GM13976 (cell line): ENCODE measurements around the gene UGCG.
"Not testable (repeated sequence)": the region's sequence is repeated elsewhere in the genome, so short reads cannot be mapped to it uniquely, and the experiment has no call there.

ENCODE experiments used
- DNase-seq: peaks from one replicate; pipeline ENCODE4 v3.0.0; 2012; ENCODE audit warnings: low spot score
- in situ Hi-C: fragments of 300-500 bp; cut with MboI; formaldehyde crosslinking; loops from one replicate; pipeline ENCODE4 v1.12.0; 2022; ENCODE audit warnings: low sequenced_read_pairs, mixed read lengths, inconsistent platforms; ENCODE audit not compliant: unreplicated experiment
- TF ChIP-seq, protein P1 (sequence below): IDR thresholded peaks from 2 replicates; pipeline ENCODE4 v1.5.1; 2012; ENCODE audit warnings: borderline replicate concordance, mild to moderate bottlenecking; ENCODE audit not compliant: insufficient read depth; ENCODE audit errors: extremely low read depth, missing control alignments, control extremely low read depth

UGCG gene

DNA sequence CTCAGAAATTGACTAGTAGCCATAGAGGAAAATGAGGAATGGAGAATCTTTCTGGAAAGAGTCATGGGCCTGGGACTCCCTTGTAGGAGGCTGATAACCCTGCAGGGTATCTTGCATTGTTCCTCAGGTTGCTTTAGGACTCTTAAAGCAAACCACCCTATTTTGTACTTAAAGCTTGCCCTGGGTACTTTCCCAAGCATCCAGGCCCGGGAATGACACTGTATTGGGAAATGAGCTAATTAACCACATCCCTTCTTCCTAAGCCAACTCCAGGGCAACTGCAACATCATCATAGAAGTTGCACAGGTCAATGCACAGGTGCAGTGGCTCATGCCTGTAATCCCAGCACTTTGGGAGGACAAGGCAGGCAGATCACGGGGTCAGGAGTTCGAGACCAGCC lies 55.9 kb downstream of the UGCG start:
- in situ Hi-C loops, result no loop called here
- TF ChIP-seq, protein P1, sequence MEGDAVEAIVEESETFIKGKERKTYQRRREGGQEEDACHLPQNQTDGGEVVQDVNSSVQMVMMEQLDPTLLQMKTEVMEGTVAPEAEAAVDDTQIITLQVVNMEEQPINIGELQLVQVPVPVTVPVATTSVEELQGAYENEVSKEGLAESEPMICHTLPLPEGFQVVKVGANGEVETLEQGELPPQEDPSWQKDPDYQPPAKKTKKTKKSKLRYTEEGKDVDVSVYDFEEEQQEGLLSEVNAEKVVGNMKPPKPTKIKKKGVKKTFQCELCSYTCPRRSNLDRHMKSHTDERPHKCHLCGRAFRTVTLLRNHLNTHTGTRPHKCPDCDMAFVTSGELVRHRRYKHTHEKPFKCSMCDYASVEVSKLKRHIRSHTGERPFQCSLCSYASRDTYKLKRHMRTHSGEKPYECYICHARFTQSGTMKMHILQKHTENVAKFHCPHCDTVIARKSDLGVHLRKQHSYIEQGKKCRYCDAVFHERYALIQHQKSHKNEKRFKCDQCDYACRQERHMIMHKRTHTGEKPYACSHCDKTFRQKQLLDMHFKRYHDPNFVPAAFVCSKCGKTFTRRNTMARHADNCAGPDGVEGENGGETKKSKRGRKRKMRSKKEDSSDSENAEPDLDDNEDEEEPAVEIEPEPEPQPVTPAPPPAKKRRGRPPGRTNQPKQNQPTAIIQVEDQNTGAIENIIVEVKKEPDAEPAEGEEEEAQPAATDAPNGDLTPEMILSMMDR, result no peak
- no peak for DNase-seq

DNA sequence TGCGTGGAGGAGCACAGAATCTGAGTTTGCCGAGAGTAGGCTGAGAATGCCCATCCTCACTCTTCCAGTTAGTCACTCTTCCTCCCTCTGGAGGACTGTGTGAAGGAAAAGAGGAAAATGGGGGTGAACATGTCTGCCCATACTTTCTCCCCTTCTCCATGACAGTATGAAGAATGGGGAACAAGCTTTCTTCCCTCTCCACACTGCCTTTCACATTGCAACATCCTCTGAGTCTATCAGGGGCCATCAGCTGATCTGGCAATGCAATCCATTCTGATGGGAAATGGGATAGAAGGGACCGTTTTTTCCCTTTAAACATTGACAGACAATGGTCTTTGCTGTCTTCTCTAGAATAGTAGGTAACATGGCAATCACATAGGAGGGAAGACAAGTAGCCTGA lies 56.8 kb downstream of the UGCG start:
- in situ Hi-C loops, result no loop called here
- TF ChIP-seq, protein P1, result no peak
- no peak for DNase-seq

DNA sequence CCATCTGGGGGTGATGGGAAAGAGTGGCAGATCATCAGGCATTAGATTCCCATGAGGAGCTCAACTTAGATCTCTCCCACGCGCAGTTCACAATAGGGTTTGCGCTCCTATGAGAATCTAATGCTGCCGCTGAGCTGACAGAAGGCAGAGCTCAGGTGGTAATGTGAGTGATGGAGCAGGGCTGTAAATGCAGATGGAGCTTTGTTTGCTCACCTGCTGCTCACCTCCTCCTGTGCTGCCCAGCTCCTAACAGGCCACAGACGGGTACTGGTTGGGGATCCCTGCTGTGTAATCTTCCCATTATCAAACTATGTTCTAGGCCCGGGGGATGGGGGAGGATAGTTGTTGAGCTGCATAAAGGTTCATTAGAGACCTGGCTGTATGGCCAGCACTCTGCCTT lies 58.4 kb downstream of the UGCG start:
- DNase-seq, result no peak
- TF ChIP-seq, protein P1, result no peak
- in situ Hi-C loops, result no loop called here

DNA sequence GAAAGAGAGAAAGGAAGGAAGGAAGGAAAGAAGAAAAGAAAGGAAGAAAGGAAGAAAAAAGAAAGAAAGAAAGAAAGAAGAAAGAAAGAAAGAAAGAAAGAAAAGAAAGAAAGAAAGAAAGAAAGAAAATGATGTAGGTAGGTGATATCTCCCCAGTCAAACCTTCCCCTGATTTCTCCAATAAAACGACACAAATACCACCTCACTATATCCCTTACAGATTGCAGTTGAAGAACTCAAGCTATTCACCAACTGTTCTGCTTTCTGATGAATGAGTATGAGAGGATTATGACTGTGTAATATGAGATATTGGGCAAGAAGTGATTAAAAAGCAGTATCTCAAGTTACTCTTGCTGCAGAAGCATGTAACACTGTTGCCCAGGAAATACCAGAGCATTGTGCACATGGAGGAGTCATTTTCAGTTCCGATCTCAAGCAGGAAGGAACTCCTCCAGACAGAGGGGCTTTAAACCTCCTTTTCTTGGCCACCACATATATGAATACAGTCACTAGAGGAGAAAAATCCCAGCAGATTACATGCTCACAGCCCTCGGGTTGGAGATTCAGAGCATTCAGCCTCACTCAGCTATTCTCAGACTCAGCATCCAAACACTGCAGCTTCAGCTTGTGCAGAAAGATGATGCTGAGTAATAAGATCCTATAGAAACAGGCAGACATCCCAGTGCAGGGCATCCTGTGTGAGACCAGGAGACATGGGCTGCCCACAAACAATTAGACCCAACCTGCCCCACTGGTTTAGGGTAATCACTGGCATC lies 61.4 kb downstream of the UGCG start:
- no peak for DNase-seq
- in situ Hi-C loops, result no loop called here
- TF ChIP-seq, protein P1, result no peak

DNA sequence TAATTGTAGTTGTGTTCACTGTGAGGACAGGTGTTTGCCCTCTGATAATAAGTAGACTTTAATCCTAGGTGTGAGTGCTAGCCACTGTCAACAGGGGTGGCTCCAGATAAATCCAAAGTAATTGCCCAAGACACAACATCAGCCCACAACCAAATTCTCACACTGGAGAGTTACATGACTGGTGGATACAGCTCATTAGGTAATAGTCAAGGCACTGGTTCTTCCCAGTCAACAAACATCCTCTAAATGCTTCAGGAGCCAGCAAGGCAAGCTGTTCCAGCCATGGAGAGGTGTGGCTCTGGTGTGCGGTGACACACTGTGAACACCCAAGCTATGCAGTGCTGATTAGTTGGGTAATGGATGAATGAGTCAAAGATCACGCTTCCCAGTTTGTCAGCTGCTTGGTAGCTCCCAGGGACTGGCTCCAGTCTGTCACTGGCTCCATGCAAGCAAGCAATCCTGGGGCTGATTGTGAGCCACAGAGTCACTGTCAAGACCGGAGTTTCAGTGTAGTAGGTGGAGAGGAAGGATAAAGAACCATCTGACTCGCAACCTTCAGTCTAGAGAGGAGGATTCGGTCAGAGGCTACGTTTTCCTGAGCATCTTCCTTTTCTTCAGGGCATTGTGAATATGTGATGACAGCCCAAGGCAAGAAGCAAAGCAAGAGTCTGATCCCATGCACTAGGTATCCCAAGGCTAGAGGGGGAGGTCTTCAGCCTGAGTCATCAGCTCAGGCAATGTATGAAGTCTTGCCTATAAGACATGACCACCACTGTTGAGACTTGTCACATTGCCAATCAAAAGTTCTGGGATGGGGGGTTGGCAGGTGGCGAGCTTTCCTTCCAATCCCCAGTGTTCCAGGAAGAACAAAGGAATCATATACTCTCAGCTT lies 63.1 kb downstream of the UGCG start:
- in situ Hi-C loops, result loop anchor here (10.0 kb wide), 1 partner anchor 55 kb away; no protein-coding TSS in a partner anchor
- TF ChIP-seq, protein P1, result no peak
- DNase-seq, result no peak

DNA sequence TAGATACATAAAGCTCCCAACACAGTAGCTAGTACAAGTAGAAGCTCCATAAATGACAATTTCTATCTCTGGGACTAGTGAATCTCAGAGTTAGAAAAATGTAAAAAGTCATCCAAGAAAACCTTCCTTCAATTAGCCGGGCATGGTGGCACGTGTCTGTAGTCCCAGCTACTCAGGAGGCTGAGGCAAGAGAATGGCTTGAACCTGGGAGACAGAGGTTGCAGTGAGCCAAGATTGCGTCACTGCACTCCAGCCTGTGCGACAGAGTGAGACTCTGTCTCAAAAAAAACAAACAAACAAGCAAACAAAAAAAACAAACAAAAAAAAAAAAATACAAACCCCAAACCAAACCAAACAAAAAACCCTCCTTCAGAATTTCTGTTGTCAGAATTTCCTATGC lies 63.9 kb downstream of the UGCG start:
- in situ Hi-C loops, result loop anchor here (10.0 kb wide), 1 partner anchor 56 kb away; no protein-coding TSS in a partner anchor
- DNase-seq, result not testable (repeated sequence)

DNA sequence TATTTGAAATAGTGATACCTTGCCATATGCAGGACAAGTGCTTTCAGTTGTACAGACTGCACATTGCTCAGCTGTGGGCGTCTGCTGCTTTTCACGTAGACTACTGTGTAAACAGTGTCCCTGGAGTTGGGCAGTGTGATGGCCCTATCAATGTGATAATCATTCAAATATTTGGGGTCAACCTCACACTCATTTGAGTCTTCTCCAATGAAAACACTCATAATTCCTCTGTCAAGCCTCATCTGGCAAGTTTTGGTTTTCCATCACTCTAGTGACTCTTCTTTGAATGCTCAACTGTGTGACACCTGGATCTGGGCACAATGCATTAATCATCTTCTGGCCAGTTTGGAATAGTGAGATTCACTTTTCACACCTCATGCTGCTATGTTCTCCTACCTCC lies 64.4 kb downstream of the UGCG start:
- no peak for DNase-seq
- in situ Hi-C loops, result loop anchor here (10.0 kb wide), 1 partner anchor 56 kb away; no protein-coding TSS in a partner anchor
- TF ChIP-seq, protein P1, result no peak
